HG03097 (cell line): Measurements from ENCODE around the gene STIMATE.

Source experiments
- ATAC-seq: cut with Tn5 transposase; IDR thresholded peaks from one replicate; pipeline ENCODE4 v1.9.1; 2021; ENCODE audit not compliant: unreplicated experiment, low FRiP score

The STIMATE gene

GRCh38 chr3:52872245-52872644 lies 25.1 kb downstream of the STIMATE start:
- no peak for ATAC-seq

GRCh38 chr3:52871761-52872160 lies 25.6 kb downstream of the STIMATE start:
- no peak for ATAC-seq

GRCh38 chr3:52870471-52870870 lies 26.9 kb downstream of the STIMATE start:
- ATAC-seq = no peak

- no peak for ATAC-seq
These were observed 30.9 kb downstream of the STIMATE start for GRCh38 chr3:52866427-52866826.

- ATAC-seq = no peak
These were observed 31.4 kb downstream of the STIMATE start for GRCh38 chr3:52865994-52866393.

- no peak for ATAC-seq
These were observed 37.0 kb downstream of the STIMATE start for GRCh38 chr3:52860424-52860768.

- no peak for ATAC-seq
These were observed 37.5 kb downstream of the STIMATE start for GRCh38 chr3:52859686-52860423.

- no peak for ATAC-seq
These were observed 39.5 kb downstream of the STIMATE start for GRCh38 chr3:52857864-52858263.

GRCh38 chr3:52857133-52857532 lies 40.2 kb downstream of the STIMATE start:
- ATAC-seq = no peak

GRCh38 chr3:52856666-52857065 lies 40.7 kb downstream of the STIMATE start:
- no peak for ATAC-seq

GRCh38 chr3:52854013-52854412 lies 43.3 kb downstream of the STIMATE start:
- no peak for ATAC-seq

- no peak for ATAC-seq
These were observed 44.9 kb downstream of the STIMATE start for GRCh38 chr3:52852419-52852818.

GRCh38 chr3:52851348-52851747 lies 46.0 kb downstream of the STIMATE start:
- no peak for ATAC-seq

GRCh38 chr3:52849656-52850055 lies 47.7 kb downstream of the STIMATE start:
- no peak for ATAC-seq

GRCh38 chr3:52848617-52849016 lies 48.7 kb downstream of the STIMATE start:
- ATAC-seq = no peak

- ATAC-seq = no peak
These were observed 49.6 kb downstream of the STIMATE start for GRCh38 chr3:52847726-52848125.

GRCh38 chr3:52847241-52847640 lies 50.1 kb downstream of the STIMATE start:
- no peak for ATAC-seq

GRCh38 chr3:52846432-52846965 lies 50.8 kb downstream of the STIMATE start:
- no peak for ATAC-seq

- ATAC-seq = no peak
These were observed 51.5 kb downstream of the STIMATE start for GRCh38 chr3:52845691-52846431.

- no peak for ATAC-seq
These were observed 52.2 kb downstream of the STIMATE start for GRCh38 chr3:52845157-52845556.

- ATAC-seq = no peak
These were observed 52.9 kb downstream of the STIMATE start for GRCh38 chr3:52844290-52844975.
